Prostate gland (tissue), 2 donors: Measurements from ENCODE around the gene CD38. TPM values are rescaled to one million over a fixed set of nuclear protein-coding genes. Genes with fewer than 3 reads are reported as not detected.

Experiments
- DNase-seq: peaks from one replicate; pipeline ENCODE4 v3.0.0-alpha.2; 2019; ENCODE audit warnings: low spot score
- H3K27ac ChIP-seq, 2 donors: fragments of 200-600 bp; sonication (generic); 2 replicates each; pipeline ENCODE4 v1.5.1; 2017 to 2019
- H3K27me3 ChIP-seq: fragments of 200-600 bp; sonication (generic); replicated peaks from 2 replicates; pipeline ENCODE4 v1.5.1; 2019; ENCODE audit not compliant: insufficient read depth
- H3K36me3 ChIP-seq, 2 donors: fragments of 200-600 bp; sonication (generic); 1 replicate in 1 of 2; 2 replicates in 1 of 2; pipeline versions ENCODE4 v1.5.1 to v1.8.1; 2017 to 2019
- H3K4me1 ChIP-seq: fragments of 200-600 bp; sonication (generic); replicated peaks from 2 replicates; pipeline ENCODE4 v1.5.1; 2019
- H3K4me3 ChIP-seq, 2 donors: fragments of 200-600 bp; sonication (generic); 2 replicates each; pipeline ENCODE4 v1.5.1; 2017 to 2019
- H3K9me3 ChIP-seq: fragments of 200-600 bp; sonication (generic); 2 replicates; pipeline ENCODE4 v1.5.1; 2017
- POLR2A ChIP-seq: fragments of 450-650 bp; IDR thresholded peaks from one replicate; pipeline ENCODE4 v1.6.1; 2016; ENCODE audit warnings: antibody characterized with exemption, mild to moderate bottlenecking
- POLR2AphosphoS5 ChIP-seq: sonication (generic); formaldehyde crosslinking; IDR thresholded peaks from one replicate; pipeline ENCODE4 v1.6.1; 2017; ENCODE audit warnings: antibody characterized with exemption
- WGBS: methylation state at CpG from one replicate; pipeline ENCODE4 v1.1.5; 2018; 5-methylcytosine and 5-hydroxymethylcytosine counted together
- intact Hi-C: fragments of 100-400 bp; cut with DNase I; formaldehyde crosslinking; loops from one replicate; pipeline ENCODE4 v1.14.2; 2022
- total RNA-seq, 2 donors: library from RNA; depleted of rRNA; stranded (reverse); fragments of >200 nt; gene quantifications; one replicate each; pipeline ENCODE4 v1.1.0, GENCODE V29; 2016
- TF ChIP-seq, protein P1 (sequence below), 4 experiments: fragments of 200-600 bp in 2 of 4; fragments of 450-650 bp in 2 of 4; sonication (generic) in 2 of 4; IDR thresholded peaks; 1 replicate in 3 of 4; 2 replicates in 1 of 4; pipeline ENCODE4 v1.5.1; 2016 to 2019; ENCODE audit warnings: antibody characterized with exemption in 4 of 4, mild to moderate bottlenecking in 2 of 4, moderate library complexity in 2 of 4

CD38 gene
- total RNA-seq, 2 donors from 2014 or later, result 4.6 to 9.9 TPM

DNA sequence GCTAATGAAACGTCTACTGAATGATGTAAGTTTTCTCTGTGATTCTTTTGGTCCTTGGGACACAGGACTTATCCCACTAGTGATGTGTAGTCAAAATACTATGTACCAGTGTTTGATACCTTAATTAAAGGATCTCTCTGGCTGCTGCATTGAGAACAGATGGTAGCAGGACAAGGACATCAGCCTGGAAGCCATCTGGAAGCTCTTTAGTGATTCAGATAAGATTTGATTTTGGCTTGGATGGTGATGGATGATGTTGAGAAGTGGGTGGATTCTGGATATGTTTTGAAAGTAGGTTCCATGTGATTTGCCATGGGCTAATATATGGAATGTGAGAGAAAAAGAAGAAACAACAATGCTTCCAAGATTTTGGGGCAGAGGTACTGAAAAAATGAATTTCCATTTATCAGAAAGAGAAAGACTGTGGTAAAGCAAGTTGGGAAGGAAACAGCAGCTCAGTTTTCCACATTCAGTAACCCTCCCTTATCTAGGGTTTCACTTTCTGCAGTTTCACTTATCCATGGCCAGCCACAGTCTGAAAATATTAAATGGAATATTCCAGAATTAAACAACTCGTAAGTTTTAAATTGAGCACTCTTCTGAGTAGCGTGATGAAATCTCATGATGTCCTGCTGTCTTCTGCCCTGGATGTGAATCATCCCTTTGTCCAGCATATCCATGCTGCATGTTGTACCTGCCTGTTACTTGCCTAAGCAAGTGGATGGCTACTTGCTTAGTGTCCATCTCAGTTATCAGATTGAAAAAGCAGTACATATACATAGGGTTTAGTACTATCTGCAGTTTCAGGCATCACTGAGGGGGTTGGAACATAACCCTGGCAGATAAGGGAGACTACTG, 15.6 kb downstream of the CD38 start:
- H3K27ac ChIP-seq, result no peak overlapping the region
- H3K27me3 ChIP-seq, result no peaks in the 10 kb centered on the region
- intact Hi-C loops, result no loop called here
- no peak overlapping the region for H3K4me3 ChIP-seq
- whole genome bisulfite sequencing, result 89% methylated on average over 3 of the region's 3 CpGs
- H3K4me1 ChIP-seq, result no peaks in the 10 kb centered on the region
- no peaks in the 10 kb centered on the region for H3K9me3 ChIP-seq
- DNase-seq, result no peak
- TF ChIP-seq POLR2AphosphoS5, result no peak
- no peaks in the 10 kb centered on the region for H3K36me3 ChIP-seq

DNA sequence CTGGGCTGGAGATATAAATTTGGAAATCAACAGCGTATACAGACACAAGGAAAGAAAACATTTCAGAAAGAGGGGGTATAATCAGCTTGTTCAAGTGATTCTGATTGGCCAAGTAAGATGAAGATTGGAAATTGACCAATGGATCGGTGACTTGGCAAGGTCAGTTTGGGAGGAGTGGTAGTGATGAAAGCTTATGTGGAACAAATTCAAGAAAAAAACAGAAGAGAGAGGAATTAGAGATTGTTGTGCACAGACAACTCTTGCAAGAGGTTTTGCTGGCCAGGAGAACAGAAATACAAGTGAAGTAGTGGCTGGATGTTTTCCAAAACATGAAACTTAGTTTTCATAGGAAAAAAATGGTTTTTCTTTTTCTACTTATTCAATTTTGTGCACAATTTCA, 16.3 kb downstream of the CD38 start:
- no peak for DNase-seq
- no peaks in the 10 kb centered on the region for H3K4me1 ChIP-seq
- H3K27ac ChIP-seq, result no peak overlapping the region
- no peaks in the 10 kb centered on the region for H3K9me3 ChIP-seq
- TF ChIP-seq, protein P1, sequence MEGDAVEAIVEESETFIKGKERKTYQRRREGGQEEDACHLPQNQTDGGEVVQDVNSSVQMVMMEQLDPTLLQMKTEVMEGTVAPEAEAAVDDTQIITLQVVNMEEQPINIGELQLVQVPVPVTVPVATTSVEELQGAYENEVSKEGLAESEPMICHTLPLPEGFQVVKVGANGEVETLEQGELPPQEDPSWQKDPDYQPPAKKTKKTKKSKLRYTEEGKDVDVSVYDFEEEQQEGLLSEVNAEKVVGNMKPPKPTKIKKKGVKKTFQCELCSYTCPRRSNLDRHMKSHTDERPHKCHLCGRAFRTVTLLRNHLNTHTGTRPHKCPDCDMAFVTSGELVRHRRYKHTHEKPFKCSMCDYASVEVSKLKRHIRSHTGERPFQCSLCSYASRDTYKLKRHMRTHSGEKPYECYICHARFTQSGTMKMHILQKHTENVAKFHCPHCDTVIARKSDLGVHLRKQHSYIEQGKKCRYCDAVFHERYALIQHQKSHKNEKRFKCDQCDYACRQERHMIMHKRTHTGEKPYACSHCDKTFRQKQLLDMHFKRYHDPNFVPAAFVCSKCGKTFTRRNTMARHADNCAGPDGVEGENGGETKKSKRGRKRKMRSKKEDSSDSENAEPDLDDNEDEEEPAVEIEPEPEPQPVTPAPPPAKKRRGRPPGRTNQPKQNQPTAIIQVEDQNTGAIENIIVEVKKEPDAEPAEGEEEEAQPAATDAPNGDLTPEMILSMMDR (IDR thresholded peaks at IDR 0.05), result no peak
- TF ChIP-seq POLR2A (no peak), POLR2AphosphoS5 (no peak)
- no peak overlapping the region for H3K4me3 ChIP-seq
- WGBS, result 88% methylated on average over 2 of the region's 2 CpGs
- no peaks in the 10 kb centered on the region for H3K27me3 ChIP-seq
- H3K36me3 ChIP-seq, result no peaks in the 10 kb centered on the region
- intact Hi-C loops, result no loop called here

DNA sequence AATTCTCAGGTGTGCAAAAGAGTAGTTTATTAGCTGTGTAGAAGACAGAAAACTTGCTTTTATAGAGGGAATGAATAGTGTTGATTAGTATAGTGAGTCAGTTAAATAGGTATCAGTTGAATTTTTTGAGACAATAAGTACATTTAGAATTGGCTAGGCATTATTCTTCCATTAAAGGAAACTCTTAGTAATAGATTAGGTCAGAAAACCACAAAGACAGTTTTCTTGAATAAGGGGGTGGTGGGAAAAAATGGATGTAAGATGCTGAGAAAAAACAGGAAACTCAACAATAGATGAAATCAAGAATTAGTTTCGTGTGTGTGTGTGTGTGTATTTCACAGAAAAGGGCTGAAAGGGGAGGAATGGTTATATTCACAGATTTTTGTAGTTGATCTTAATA, 16.8 kb downstream of the CD38 start:
- H3K4me3 ChIP-seq, result no peak overlapping the region
- intact Hi-C loops, result no loop called here
- TF ChIP-seq, protein P1 (IDR thresholded peaks at IDR 0.05), result no peak
- no peak for TF ChIP-seq POLR2A
- TF ChIP-seq POLR2AphosphoS5, result no peak
- no peaks in the 10 kb centered on the region for H3K36me3 ChIP-seq
- no peak for DNase-seq
- H3K9me3 ChIP-seq, result no peaks in the 10 kb centered on the region
- H3K27me3 ChIP-seq, result no peaks in the 10 kb centered on the region
- 60% methylated on average over 1 of the region's 1 CpG for WGBS
- no peaks in the 10 kb centered on the region for H3K4me1 ChIP-seq
- no peak overlapping the region for H3K27ac ChIP-seq

DNA sequence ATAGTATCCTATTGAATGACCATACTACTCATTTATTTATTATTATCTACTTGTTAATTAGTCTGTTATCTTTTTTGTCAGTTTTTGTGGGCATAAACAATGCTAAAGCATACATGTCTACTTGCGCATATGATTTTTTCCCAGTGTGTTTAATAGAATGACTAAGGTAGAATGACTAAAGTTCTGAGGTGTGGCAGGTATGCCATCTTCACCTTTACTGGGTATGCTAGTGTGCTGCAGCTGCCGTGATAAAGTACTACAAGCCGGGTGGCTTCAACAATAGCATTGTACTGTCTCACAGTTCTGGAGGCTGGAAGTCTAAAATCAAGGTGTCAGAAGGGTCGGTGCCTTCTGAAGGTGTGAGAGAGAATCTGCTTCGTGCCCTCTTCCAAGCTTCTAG, 19.2 kb downstream of the CD38 start:
- DNase-seq, result no peak
- WGBS, result 83% methylated on average over 5 of the region's 5 CpGs
- H3K27me3 ChIP-seq, result no peaks in the 10 kb centered on the region
- no peaks in the 10 kb centered on the region for H3K9me3 ChIP-seq
- no peaks in the 10 kb centered on the region for H3K4me1 ChIP-seq
- H3K4me3 ChIP-seq, result no peak overlapping the region
- H3K36me3 ChIP-seq, result no peaks in the 10 kb centered on the region
- H3K27ac ChIP-seq, result no peak overlapping the region
- TF ChIP-seq POLR2AphosphoS5 (no peak), POLR2A (no peak)
- TF ChIP-seq, protein P1 (IDR thresholded peaks at IDR 0.05), result no peak
- intact Hi-C loops, result no loop called here

DNA sequence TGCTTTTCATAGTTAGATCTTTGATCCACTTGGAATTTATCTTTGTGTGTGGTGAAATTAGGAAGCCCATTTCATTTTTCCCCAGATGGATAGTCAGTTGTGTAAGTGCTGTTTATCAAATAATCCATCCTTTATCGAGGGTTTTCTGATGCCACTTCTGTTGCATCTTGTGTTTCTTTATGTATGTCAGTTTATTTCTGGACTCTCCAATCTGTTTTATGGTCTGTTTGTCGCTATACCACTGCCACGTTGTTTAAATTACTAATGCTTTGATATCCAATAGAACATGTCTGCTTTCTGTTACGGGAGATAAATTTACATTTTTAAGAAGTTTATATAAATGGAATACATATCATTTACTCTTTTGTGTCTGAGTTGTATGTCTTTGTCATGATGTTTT, 21.0 kb downstream of the CD38 start:
- no peaks in the 10 kb centered on the region for H3K36me3 ChIP-seq
- H3K4me3 ChIP-seq, result no peak overlapping the region
- H3K4me1 ChIP-seq, result no peaks in the 10 kb centered on the region
- no peak overlapping the region for H3K27ac ChIP-seq
- DNase-seq, result no peak
- no peaks in the 10 kb centered on the region for H3K27me3 ChIP-seq
- intact Hi-C loops, result no loop called here
- TF ChIP-seq POLR2AphosphoS5, result no peak
- TF ChIP-seq, protein P1 (IDR thresholded peaks at IDR 0.05), result no peak
- no peak for TF ChIP-seq POLR2A
- H3K9me3 ChIP-seq, result no peaks in the 10 kb centered on the region
- 79% methylated on average over 4 of the region's 4 CpGs for WGBS
